ENCODE results near the gene PKP1.
"Not testable (repeated sequence)": the region's sequence is repeated elsewhere in the genome, so short reads cannot be mapped to it uniquely, and the experiment has no call there.

Gene PKP1, protein sequence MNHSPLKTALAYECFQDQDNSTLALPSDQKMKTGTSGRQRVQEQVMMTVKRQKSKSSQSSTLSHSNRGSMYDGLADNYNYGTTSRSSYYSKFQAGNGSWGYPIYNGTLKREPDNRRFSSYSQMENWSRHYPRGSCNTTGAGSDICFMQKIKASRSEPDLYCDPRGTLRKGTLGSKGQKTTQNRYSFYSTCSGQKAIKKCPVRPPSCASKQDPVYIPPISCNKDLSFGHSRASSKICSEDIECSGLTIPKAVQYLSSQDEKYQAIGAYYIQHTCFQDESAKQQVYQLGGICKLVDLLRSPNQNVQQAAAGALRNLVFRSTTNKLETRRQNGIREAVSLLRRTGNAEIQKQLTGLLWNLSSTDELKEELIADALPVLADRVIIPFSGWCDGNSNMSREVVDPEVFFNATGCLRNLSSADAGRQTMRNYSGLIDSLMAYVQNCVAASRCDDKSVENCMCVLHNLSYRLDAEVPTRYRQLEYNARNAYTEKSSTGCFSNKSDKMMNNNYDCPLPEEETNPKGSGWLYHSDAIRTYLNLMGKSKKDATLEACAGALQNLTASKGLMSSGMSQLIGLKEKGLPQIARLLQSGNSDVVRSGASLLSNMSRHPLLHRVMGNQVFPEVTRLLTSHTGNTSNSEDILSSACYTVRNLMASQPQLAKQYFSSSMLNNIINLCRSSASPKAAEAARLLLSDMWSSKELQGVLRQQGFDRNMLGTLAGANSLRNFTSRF

DNA sequence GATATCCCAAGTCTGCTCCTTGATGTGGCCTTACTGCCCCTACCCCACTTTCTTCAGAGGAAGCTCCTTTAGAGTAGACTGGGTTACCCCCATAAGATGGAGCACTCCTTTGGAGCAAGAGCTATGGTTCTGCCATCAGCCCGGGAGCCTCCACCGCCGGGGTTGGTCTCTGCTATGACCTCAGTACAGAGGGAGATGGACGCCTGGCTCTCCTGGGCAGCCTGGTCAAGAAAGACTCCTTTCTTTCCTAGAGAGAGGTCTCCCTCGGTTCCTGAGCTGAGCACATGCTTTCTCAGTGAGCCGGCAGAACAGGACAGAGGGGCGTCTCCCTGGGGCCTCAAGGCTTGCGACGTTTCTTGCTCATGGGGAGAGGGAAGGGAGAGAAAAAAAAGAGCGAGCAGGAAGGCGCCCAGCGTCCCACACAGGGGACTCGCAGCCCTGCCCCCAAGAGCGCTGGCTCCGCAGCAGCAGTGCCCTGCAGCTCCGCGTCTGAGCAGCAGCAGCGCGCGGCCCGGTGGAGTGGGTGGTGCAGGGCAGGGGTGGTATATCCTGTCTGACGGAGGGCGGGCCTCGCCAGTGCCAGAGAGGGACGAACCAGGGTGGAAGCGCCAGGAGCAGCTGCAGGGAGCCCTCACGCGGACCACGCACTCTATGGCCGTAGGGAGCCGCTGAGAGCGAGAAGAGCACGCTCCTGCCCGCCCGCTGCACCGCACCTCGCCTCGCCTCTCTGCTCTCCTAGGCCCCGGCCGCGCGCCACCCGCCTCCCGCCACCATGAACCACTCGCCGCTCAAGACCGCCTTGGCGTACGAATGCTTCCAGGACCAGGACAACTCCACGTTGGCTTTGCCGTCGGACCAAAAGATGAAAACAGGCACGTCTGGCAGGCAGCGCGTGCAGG lies at the start of gene PKP1:
Gene PKP1, plus strand, starts transcription at position 576 of the 899 bp plus-strand sequence. Its CDS starts 197 bp downstream, at position 773.
- no peak for DNase-seq (ENCODE audit: low read depth, low spot score)

DNA sequence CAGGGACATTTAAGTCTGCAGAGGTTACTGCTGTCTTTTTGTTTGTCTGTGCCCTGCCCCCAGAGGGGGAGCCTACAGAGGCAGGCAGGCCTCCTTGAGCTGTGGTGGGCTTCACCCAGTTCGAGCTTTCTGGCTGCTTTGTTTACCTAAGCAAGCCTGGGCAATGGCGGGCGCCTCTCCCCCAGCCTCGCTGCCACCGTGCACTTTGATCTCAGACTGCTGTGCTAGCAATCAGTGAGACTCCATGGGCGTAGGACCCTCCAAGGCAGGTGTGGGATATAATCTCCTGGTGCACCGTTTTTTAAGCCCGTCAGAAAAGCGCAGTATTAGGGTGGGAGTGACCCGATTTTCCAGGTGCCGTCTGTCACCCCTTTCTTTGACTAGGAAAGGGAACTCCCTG lies 43.7 kb upstream of the PKP1 start:
- DNase-seq (ENCODE audit: low read depth, low spot score): not testable (repeated sequence)

DNA sequence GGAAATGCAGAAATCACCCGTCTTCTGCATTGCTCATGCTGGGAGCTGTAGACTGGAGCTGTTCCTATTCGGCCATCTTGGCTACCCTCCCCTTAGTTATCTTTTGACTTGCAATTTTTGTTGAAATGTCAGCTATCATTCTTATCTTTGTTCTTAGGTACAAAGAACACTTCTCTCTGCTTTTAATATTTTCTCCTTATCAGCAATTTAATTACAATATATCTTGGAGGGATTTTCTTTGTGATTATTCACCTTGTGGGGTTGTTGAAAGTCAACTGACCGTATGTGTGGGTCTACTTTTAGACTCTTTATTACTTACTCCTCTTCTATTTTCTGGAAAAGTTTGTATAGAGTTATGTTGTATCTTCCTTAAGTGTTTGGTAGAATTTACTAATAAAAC lies 43.1 kb upstream of the PKP1 start:
- DNase-seq (ENCODE audit: low read depth, low spot score): no peak

DNA sequence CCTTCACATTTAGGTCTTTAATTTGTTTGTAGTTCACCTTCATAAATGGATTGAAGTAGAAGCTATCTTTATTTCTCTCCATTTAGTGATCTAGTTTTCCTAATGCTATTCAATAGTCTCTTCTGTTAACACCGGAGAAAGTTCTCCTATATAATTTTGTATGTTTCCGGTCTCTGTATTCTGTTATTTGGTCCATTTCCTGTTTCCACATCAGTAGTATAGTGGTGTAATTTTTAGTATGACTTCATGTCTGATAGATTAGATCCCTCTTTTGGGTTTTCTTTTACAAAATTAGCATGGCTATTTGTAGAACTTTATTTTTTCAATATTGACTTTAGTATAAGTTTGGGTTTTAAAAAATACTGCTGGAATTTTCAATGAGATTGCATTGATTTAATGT lies 41.6 kb upstream of the PKP1 start:
- no peak for DNase-seq (ENCODE audit: low read depth, low spot score)

DNA sequence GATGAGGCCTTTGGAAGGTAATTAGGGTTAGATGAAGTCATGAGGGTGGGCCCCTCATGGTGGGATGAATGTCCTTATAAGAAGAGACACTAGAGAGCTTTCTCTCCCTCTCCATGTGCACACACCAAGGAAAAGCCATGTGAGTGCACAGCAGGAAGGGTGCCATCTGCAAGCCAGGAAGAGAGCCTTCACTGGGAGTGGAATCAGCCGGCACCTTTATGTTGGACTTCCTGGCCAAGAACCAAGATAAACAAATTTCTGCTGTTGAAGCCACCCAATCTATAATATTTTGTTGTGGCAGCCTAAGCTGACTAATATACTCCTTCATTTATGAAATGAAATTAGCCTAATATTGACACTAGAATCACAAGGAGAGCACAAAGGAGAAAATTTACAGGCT lies 38.2 kb upstream of the PKP1 start:
- no peak for DNase-seq (ENCODE audit: low read depth, low spot score)

DNA sequence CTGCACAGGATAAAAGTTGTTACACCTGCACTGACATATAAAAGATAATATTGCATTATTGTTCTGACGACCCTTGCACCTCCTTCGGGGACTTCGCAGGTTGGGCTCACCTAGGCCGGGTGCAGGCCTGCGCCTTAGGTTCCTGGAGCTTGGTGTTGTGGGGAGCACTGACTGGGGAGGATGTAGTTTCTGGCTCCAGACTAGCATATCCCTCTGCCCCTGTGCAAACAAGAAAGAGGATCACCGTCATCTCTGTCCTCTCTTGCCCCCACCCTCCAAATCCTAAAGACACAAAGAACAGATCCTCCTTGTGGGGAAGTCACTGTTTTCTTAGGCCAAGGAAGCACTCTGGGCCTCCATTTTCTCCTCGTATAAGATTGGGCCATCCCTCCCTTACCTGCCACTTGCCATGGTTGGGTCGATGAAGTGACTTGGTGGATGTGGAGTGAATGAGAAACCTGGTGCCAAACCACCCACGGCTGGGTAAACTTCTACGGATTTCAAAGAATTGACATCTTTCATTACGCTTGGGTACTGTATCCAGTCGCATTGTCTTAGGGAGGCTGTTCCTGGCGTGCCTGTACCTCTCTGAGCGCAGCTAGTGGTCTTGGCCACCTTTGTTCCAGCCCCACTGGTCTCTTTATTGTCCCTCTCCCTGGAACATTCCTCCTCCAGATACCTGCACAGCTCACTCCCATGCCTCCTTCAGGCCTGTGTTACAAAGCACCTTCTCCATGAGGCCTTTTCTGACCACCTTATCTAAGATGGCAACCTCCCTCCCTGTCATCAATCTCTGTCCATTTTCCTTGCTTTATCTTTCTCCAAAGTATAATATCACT lies 34.4 kb upstream of the PKP1 start:
- no peak for DNase-seq (ENCODE audit: low read depth, low spot score)

DNA sequence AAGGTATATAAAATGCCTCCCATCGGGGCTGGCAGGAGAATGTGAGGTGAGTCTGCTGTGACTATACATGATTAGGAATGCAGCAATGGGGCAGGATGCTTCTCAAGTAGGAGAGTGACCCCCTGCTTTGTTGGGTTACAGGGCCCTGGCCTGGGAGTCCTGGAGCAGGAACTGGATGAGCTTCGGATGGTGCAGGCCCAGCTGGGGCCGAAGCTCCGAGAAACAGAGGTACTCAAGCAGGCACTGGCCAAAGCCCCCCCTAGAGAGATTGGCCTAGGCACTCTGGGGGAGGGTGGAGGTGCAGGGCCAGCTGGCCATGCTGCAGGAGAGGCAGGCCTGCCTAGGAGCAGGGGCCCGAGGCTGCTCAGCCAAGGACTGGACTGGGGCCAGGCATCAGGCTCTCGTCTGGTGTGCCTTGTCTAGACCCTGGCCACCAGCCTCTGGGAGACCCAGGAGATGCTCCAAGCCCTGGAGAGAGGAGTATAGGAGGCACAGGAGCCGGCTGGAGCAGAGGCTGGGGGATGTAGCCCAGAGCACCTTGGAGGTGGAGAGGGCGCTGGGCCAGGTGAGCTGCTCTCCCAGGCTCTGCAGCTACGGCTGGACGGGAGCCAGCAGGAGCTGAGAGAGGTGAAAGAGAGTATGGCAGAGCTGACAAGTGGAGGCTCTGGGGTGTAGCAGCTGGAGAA lies 32.8 kb upstream of the PKP1 start:
- no peak for DNase-seq (ENCODE audit: low read depth, low spot score)

DNA sequence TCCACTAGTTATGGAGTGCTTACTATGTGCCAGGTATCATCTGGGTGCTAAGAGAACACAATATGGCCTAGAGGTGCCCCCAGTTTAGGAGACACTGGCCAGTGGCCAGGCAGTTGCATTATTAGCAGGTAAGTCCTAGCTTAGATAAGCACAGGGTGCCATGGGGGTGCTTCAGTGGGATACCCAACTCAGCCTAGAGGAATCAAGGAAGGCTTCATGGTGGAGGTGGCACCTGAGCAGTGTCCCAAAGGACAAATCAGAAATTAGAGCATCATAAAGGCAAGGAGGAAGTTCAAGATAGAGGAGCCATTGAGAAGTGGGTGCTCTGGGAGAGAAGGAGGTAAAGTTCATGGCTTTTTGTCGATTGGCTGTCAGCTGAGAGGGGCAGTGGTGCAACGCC lies 31.9 kb upstream of the PKP1 start:
- no peak for DNase-seq (ENCODE audit: low read depth, low spot score)

DNA sequence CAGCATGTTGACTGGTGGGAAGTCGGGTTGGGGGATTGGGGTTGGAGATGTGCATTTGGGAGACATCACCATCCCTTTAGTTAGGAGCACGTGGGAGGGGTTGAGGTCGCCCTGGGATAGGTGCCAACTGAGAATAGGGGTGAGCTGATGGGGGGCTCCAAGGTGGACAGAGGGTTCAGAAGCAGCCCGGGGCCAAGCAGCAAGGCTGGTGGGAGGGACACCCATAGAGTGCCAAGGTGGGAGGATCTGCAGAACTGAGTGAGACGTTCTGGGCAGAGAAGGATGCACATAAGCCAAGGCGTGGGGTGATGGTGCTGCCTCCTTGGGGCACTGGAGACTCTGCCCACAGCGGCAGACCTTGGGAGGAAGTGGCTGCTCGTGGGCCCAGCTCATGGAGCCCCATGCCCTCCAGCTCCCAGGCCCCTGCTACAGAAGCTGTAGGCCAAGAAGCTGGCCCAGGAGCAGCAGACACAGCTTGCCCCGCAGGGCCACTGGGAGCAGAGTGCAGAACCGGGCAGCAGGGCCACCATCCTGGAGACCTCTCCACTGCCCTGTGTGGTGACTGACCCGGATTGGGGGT lies 31.4 kb upstream of the PKP1 start:
- DNase-seq (ENCODE audit: low read depth, low spot score): no peak

DNA sequence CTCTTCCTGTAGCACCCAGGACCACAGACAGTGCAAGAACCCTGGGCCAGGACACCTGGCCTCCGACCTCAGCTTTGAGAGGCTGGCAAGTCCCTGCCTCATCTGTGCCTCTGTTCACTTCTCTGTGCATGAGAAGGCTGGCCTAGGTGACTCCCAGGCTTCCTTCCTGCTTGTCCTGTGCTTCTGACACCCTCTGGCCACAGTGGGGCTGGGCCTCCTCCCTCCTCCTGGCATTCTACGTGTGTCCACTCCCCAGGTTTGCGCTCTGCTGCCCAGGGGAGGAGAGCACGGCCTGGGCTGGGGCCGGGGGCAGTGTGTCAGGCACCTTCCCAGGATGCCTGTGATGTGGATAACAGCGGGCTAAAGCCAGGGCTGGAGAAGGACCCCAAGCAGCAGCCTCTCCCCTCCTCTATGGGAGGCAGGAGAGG lies 30.3 kb upstream of the PKP1 start:
- DNase-seq (ENCODE audit: low read depth, low spot score): no peak

DNA sequence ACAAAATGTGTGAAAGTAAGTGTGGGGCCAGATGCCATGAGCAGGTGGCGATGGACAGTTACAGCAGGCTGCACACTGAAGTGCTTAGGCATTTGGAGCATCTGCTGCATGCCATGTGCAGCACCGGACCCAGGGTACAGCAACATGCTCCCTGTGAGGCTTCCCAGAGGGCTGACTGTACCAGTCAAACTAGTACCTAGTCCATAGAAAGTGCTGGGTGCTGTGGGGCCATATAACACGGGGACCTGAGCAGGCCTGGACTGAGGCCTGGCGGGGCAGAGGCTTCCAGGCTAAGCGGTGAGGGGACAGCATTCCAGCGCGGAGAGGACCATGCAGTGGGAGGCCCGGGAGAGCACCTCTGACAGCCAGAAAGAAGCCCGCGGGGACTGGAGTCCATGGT lies 29.9 kb upstream of the PKP1 start:
- DNase-seq (ENCODE audit: low read depth, low spot score): no peak

DNA sequence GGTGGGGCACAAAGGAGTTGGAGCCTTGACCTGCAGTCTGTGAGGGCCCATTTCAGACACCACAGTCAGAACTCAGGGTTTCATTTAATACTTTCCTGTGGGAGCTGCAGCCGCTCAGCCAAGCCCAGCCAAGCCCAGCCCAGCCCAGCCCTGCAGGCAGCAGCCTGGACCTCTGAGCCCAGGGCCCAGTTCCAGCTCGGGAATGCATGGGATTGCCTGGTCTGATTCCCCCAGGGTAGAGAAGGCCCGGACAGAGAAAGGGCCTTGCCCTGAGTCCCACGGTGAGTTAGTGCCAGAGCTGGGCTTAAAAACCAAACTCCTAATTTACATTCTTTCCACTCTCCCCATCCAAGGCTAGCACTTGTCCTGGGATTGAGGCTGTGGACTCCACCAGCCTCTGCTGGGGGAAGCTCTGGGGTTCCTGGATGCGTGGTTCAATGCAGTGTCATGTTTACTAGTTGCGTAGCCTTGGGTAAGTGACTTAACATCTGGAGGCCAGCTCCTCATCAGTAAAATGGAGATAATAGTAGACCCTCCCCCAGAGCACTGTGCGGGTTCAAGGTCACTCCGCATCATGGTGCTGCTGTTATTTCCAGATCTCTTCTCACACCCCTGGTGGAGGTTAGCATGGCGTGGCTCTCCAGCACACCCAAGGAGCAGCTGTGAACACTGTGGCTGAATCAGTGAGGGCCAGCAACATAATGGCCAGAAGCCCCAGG lies 29.2 kb upstream of the PKP1 start:
- DNase-seq (ENCODE audit: low read depth, low spot score): no peak

DNA sequence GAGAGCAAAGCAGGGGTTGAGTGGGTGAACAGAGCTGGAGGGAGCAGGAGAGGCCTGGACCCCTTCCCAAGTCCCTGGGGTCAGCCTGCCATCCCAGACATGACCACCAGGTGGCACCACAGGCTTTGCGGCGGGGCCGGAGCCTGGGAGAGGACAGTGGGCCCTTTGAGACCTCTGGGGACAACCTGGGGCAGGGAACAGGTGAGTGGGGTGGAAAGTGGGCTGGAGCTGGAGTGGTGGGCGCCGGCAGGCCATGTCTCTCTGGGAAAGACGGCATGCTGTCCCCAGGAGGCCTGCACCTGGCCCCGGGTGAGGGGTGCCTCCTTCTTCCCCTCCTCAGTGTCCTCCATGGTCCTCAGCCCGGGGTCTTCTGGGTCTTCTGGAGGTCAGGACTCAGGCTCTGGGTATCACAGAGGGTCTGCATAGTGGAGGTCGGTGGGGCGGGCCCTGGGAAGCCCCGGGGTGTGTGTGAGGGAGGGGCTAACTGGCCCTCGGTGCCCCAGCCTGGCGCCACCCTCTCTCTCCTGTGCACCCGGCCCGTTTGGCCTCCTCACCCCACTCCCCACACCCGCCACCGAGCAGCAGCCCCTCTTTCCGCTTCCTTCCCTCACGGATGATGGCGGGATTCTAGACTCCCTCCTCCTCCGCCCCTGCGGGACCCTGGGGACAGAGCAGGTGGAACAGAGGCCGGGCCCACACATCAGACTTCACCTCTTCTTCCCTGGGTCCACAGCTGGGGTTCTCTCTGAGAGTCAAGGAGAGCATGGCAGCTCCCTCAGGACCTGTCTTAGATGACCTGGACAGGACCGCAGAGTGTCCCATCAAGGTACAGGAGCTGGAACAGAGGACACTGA lies 28.5 kb upstream of the PKP1 start:
- no peak for DNase-seq (ENCODE audit: low read depth, low spot score)

DNA sequence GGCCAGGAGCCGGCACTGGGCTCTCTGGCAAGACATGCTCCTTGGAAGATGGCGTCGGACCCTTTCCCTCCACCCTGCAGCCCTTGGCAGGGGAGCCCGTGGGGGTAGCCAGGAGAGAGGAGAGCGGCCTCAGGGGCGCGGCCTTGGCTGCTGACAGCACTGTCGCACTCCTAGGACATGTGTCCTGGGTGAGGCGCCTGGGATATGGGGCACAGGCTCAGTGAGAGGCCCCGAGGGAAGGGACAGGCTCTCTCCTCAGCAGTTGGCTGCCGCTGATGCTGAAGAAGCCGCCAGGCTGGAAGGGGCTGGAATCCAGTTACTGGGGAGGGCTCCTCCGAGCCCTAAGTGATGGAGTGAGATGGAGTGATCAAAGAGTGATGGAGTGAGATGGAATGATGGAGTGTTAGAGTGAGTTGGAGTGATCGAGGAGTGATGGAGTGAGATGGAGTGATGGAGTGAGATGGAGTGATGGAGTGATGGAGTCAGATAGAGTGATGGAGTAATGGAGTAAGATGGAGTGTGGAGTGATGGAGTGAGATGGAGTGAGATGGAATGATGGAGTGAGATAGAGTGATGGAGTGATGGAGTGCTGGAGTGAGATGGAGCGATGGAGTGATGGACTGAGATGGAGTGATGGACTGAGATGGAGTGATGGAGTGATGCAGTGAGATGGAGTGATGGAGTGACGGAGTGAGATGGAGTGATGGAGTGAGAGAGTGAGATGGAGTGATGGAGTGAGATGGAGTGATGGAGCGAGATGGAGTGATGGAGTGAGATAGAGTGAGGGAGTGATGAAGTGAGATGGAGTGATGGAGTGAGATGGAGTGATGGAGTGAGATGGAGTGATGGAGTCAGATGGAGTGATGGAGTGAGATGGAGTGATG lies 27.6 kb upstream of the PKP1 start:
- DNase-seq (ENCODE audit: low read depth, low spot score): no peak

DNA sequence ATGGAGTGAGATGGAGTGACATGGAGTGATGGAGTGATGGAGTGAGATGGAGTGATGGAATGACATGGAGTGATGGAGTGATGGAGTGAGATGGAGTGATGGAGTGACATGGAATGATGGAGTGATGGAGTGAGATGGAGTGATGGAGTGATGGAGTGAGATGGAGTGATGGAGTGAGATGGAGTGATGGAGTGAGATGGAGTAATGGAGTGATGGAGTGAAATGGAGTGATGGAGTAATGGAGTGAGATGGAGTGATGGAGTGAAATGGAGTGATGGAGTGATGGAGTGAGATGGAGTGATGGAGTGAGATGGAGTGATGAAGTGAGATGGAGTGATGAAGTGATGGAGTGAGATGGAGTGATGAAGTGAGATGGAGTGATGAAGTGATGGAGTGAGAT lies 25.2 kb upstream of the PKP1 start:
- DNase-seq (ENCODE audit: low read depth, low spot score): not testable (repeated sequence)

DNA sequence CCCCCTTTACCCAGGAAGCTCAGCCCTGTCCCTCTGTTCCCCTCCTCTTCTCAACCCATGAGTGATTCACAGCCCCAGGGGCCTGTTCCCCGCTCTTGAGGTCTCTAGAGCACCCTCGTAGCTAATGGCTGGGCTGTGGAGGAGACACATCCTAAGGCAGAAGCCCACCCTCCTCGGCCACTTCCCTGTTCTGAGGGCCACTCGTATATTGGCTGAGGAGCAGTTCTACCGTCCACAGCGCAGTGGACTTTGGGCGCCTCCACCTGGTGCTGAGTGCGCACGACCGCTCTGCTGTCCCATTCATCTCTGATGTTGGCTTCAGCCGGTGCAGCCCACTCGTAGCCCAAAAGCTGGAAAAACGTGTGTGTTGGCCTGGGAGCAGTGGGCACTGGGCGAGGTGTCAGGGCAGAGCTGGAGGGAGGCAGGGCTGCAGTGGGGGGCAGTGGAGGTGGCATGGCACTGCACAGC lies 24.5 kb upstream of the PKP1 start:
- no peak for DNase-seq (ENCODE audit: low read depth, low spot score)

DNA sequence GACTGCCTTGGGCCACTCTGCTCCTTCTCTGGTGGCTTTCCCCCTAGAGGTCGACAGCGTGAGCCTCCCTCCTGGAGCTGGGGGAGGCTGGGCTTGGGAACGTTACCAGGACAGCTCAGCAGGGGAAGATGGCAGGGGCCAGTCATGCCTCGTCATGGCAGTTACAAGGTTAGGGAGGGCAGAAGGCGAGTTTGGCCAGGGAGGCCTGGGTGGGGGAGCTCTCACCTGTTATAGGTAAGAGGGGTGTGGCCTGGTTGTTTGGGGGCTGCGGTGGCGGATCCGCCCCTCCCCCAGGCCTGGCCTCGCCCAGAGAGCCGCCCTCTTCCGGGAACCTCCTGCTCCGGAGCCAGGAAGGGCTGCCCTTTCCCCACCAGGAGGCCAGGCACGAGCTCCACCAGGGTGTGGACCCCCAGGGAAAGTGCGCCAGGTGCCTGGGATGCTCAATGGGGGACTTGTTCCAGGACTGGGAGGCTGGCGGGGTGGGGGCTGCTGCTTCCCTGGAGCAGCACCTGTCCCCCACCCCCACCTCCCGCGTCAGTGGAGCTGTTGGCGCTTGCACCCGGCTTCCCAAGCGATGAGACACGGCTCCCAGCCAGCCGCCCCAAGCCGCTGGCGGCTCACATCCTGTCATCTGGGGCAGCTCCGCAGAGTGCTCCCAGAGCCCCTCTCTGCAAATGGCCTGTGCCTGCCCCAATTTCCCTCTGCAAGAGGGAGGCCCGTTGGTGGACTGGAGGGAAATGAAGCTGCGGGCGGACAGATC lies 23.6 kb upstream of the PKP1 start:
- no peak for DNase-seq (ENCODE audit: low read depth, low spot score)

Measured in brain pericyte (primary cell).